ENCODE results near the gene ADIPOR2.
A peak's percentile ranks its signal among the peaks of the same experiment; 100 is the strongest.

Gene ADIPOR2

GRCh38 chr12:1834186-1834925 is 143.5 kb downstream of the ADIPOR2 start:
- DNase-seq: no peak

- DNase-seq: peak; percentile 59
Measured at GRCh38 chr12:1835211-1836131, 144.6 kb downstream of the ADIPOR2 start.

GRCh38 chr12:1836241-1836803 is 145.5 kb downstream of the ADIPOR2 start:
- no peak for DNase-seq

- peak; percentile 98 for DNase-seq
Measured at GRCh38 chr12:1836854-1837421, 146.1 kb downstream of the ADIPOR2 start.

GRCh38 chr12:1837541-1838204 is 146.8 kb downstream of the ADIPOR2 start:
- DNase-seq: peak; percentile 47
